ENCODE results near the gene VMAC.

Gene VMAC

GRCh38 chr19:5959260-5960004, 54.8 kb downstream of the VMAC start:
- peaks cover 100% of the 10 kb centered on the region for H3K79me2 ChIP-seq (ENCODE audit: insufficient read depth, low read length)
- H4K20me1 ChIP-seq (ENCODE audit: insufficient read depth, low read length) = peaks cover 99% of the 10 kb centered on the region
- H3K9me3 ChIP-seq (ENCODE audit: insufficient read depth, low read length, severe bottlenecking) = no peaks in the 10 kb centered on the region
- no peak for DNase-seq
- no peak for ATAC-seq (ENCODE audit: insufficient read depth, low read depth)
- no peaks in the 10 kb centered on the region for H3K27me3 ChIP-seq (ENCODE audit: insufficient read depth, low read length, poor library complexity)
- H3K36me3 ChIP-seq (ENCODE audit: insufficient read depth, low read length) = peaks cover 28% of the 10 kb centered on the region
- H3K27ac ChIP-seq (ENCODE audit: low read length) = no peak overlapping the region; the same call in 1 of the 2 replicates
- no peak overlapping the region for H3K4me2 ChIP-seq (ENCODE audit: insufficient read depth, low read length)
- no peak overlapping the region for H3K4me3 ChIP-seq (ENCODE audit: low read depth in 1 of 2, low read length in 2 of 2)
- H3K4me1 ChIP-seq (ENCODE audit: insufficient read depth, low read length) = peaks cover 43% of the 10 kb centered on the region
- no peak overlapping the region for H3K9ac ChIP-seq (ENCODE audit: low read depth, low read length)
- TF ChIP-seq EZH2 (IDR thresholded peaks at IDR 0.05; ENCODE audit: borderline replicate concordance, low read depth, low read length, severe bottlenecking) = no peak
- TF ChIP-seq CTCF (IDR thresholded peaks at IDR 0.05; ENCODE audit: borderline replicate concordance, extremely low read depth, low read length, poor library complexity, severe bottlenecking) = no peak
- H2AFZ ChIP-seq (ENCODE audit: low read depth, low read length) = no peak overlapping the region
